Frontal cortex (tissue), 4 donors: ENCODE data around the gene NAALADL2. TPM values are rescaled to one million over a fixed set of nuclear protein-coding genes. Genes with fewer than 3 reads are reported as not detected.
A peak's percentile ranks its signal among the peaks of the same experiment; 100 is the strongest.
"Not testable (repeated sequence)": the region's sequence is repeated elsewhere in the genome, so short reads cannot be mapped to it uniquely, and the experiment has no call there.

ENCODE experiments used
- DNase-seq, 2 donors: peaks; one replicate each; pipeline ENCODE4 v3.0.0; 2012; ENCODE audit warnings: low spot score in 2 of 2
- FAIRE-seq: peaks from 2 replicates; lab custom pipeline; 2012; peaks lifted over from hg19 to GRCh38; lab: Jason Lieb, UNC
- total RNA-seq: library from RNA; depleted of rRNA; stranded (reverse); fragments of >200 nt; gene quantifications from one replicate; pipeline ENCODE4 v1.2.3, GENCODE V29; 2014
- donor health status: control.
- donor health status: control.
- donor health status: control.

The NAALADL2 gene
- total RNA-seq, 1 donor from 2014 or later = 4.9 TPM

GRCh38 chr3:175383371-175383770 is 524.2 kb downstream of the NAALADL2 start:
- no peak for DNase-seq
- no peak for FAIRE-seq

- no peak for FAIRE-seq
These were observed 524.7 kb downstream of the NAALADL2 start for GRCh38 chr3:175383813-175384212.

GRCh38 chr3:175384569-175384968 is 525.4 kb downstream of the NAALADL2 start:
- DNase-seq (no peak), FAIRE-seq (peak; percentile 98)

More at GRCh38 chr3:175383813-175384212, 524.7 kb downstream of the NAALADL2 start:
- DNase-seq = no peak

- FAIRE-seq = no peak
These were observed 527.5 kb downstream of the NAALADL2 start for GRCh38 chr3:175386630-175387029.

GRCh38 chr3:175389560-175389959 is 530.4 kb downstream of the NAALADL2 start:
- DNase-seq = no peak
- no peak for FAIRE-seq

More at GRCh38 chr3:175386630-175387029, 527.5 kb downstream of the NAALADL2 start:
- no peak for DNase-seq

GRCh38 chr3:175391601-175392000 is 532.5 kb downstream of the NAALADL2 start:
- FAIRE-seq (no peak), DNase-seq (no peak)

- FAIRE-seq = no peak
- DNase-seq = no peak
These were observed 533.5 kb downstream of the NAALADL2 start for GRCh38 chr3:175392653-175393052.

GRCh38 chr3:175397372-175397771 is 538.2 kb downstream of the NAALADL2 start:
- DNase-seq (no peak), FAIRE-seq (no peak)

- DNase-seq (no peak), FAIRE-seq (no peak)
These were observed 539.5 kb downstream of the NAALADL2 start for GRCh38 chr3:175398676-175399075.

GRCh38 chr3:175399156-175399840 is 540.2 kb downstream of the NAALADL2 start:
- DNase-seq (no peak), FAIRE-seq (no peak)

- FAIRE-seq = no peak
- DNase-seq = no peak
These were observed 544.9 kb downstream of the NAALADL2 start for GRCh38 chr3:175404027-175404426.

- DNase-seq (no peak), FAIRE-seq (no peak)
These were observed 545.5 kb downstream of the NAALADL2 start for GRCh38 chr3:175404621-175405020.

GRCh38 chr3:175410251-175410650 is 551.1 kb downstream of the NAALADL2 start:
- no peak for FAIRE-seq
- DNase-seq = no peak

GRCh38 chr3:175411405-175411804 is 552.3 kb downstream of the NAALADL2 start:
- DNase-seq = no peak
- no peak for FAIRE-seq

- no peak for DNase-seq
- FAIRE-seq = no peak
These were observed 552.8 kb downstream of the NAALADL2 start for GRCh38 chr3:175411946-175412345.

- DNase-seq (no peak), FAIRE-seq (no peak)
These were observed 554.8 kb downstream of the NAALADL2 start for GRCh38 chr3:175413926-175414325.

GRCh38 chr3:175416600-175416999 is 557.5 kb downstream of the NAALADL2 start:
- DNase-seq (no peak), FAIRE-seq (peak; percentile 55)

GRCh38 chr3:175417426-175417825 is 558.3 kb downstream of the NAALADL2 start:
- FAIRE-seq (no peak), DNase-seq (no peak)

- FAIRE-seq (no peak), DNase-seq (no peak)
These were observed 562.8 kb downstream of the NAALADL2 start for GRCh38 chr3:175421902-175422301.

- no peak for FAIRE-seq
- DNase-seq = no peak
These were observed 563.6 kb downstream of the NAALADL2 start for GRCh38 chr3:175422744-175423143.

GRCh38 chr3:175423848-175424247 is 564.7 kb downstream of the NAALADL2 start:
- FAIRE-seq, DNase-seq: not testable (repeated sequence)

- DNase-seq = no peak
- FAIRE-seq = no peak
These were observed 567.7 kb downstream of the NAALADL2 start for GRCh38 chr3:175426805-175427204.
